PFSK-1 (cell line): ENCODE measurements around the gene ATP5MC3.

Experiments
- FOXP2 ChIP-seq: optimal IDR thresholded peaks from 2 replicates; pipeline ENCODE3; 2011; ENCODE audit warnings: borderline replicate concordance, control low read depth, inconsistent platforms; ENCODE audit not compliant: insufficient read depth; ENCODE audit errors: extremely low read length, extremely low read depth
- POLR2AphosphoS5 ChIP-seq: IDR thresholded peaks from 2 replicates; pipeline ENCODE4 v1.6.1; 2012; ENCODE audit warnings: low read depth, mild to moderate bottlenecking, control low read depth, low read length, moderate library complexity
- SIN3A ChIP-seq: IDR thresholded peaks from 2 replicates; pipeline ENCODE4 v1.6.1; 2012; ENCODE audit warnings: mild to moderate bottlenecking, low read length, moderate library complexity, borderline replicate concordance; ENCODE audit not compliant: insufficient read depth
- TAF1 ChIP-seq: IDR thresholded peaks from 2 replicates; pipeline ENCODE4 v1.6.1; 2012; ENCODE audit warnings: low read length, control low read depth, borderline replicate concordance; ENCODE audit not compliant: insufficient read depth
- TF ChIP-seq, protein P1 (sequence below), 2 experiments: IDR thresholded peaks; 2 replicates each; pipeline versions ENCODE4 v1.6.1 to v1.8.0; 2011 to 2012; ENCODE audit warnings: low read depth in 2 of 2, low read length in 2 of 2, control low read depth in 1 of 2, inconsistent platforms in 1 of 2, mild to moderate bottlenecking in 1 of 2, moderate library complexity in 1 of 2; ENCODE audit not compliant: insufficient read depth in 1 of 2

Gene ATP5MC3

DNA sequence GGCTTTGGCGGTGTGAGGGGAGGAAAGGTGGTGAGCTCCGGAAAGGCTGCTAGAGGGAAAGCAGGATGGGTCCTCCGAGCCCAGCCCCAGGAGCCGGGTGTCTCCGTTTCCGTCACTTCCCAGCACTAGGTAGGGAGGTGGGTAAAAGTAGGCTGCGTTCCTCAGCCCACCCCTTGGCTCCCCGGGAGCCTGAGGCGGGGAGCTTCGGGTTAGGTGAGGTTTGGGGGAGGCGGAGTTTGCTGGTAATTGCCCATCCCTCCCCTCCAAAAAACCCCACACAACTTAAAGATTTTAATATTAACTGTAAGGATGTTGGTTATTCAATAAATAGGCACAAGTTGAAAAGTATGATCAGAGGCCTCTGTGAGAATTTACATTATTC, 13.0 kb downstream of the ATP5MC3 start:
- TF ChIP-seq POLR2AphosphoS5 (peak; percentile 49; the same call in 1 of the 2 replicates), FOXP2 (no peak), SIN3A (no peak)

DNA sequence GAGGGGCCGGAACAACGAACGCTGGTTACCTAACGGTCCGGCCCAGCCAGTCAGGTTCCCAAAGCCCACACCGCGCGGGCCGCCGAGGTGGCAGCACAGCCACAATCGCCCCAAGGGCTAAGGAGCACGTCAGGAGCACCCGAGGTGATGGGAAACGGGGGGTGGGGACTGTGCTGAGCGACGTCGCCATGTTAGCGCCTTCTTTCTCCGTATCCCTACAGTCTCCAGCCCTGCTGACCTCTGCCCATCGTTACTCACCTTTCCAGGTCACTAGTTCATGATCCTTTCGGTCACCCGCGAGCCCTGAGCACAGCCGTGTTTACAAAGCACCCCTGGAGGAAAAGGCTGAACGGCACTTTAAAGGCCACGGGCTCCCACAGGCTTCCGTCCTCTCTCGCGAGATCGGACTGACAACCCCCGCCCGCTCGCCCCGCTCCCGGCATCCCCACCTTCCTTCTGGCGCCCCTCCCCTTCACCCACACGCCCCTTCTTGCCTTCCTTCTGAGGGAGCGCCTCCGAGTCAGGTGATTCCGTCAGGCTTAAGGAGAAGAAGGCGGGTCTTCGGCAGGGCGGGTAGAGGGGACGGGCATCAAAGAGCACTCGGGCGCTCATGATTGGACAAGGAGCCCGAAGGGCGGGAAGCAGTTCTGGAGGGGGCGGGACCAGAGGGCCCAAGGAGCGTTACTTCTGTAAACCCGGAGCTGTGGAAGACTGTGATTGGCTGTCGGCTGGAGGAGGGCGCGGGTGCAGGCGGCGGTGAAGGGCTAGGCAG, 13.5 kb downstream of the ATP5MC3 start, which contains the start of gene ATF2:
ATF2 (minus strand) TSS at position 412 of the 772 bp plus-strand sequence. CDS start 31,760 bp downstream, outside the sequence.
- peak; percentile 50; the same call in 1 of the 2 replicates for TF ChIP-seq TAF1
- TF ChIP-seq POLR2AphosphoS5: peak; percentile 56; the same call in 1 of the 2 replicates
- peak; percentile 81; the same call in 1 of the 2 replicates for TF ChIP-seq SIN3A
- TF ChIP-seq FOXP2: no peak
- TF ChIP-seq, protein P1, sequence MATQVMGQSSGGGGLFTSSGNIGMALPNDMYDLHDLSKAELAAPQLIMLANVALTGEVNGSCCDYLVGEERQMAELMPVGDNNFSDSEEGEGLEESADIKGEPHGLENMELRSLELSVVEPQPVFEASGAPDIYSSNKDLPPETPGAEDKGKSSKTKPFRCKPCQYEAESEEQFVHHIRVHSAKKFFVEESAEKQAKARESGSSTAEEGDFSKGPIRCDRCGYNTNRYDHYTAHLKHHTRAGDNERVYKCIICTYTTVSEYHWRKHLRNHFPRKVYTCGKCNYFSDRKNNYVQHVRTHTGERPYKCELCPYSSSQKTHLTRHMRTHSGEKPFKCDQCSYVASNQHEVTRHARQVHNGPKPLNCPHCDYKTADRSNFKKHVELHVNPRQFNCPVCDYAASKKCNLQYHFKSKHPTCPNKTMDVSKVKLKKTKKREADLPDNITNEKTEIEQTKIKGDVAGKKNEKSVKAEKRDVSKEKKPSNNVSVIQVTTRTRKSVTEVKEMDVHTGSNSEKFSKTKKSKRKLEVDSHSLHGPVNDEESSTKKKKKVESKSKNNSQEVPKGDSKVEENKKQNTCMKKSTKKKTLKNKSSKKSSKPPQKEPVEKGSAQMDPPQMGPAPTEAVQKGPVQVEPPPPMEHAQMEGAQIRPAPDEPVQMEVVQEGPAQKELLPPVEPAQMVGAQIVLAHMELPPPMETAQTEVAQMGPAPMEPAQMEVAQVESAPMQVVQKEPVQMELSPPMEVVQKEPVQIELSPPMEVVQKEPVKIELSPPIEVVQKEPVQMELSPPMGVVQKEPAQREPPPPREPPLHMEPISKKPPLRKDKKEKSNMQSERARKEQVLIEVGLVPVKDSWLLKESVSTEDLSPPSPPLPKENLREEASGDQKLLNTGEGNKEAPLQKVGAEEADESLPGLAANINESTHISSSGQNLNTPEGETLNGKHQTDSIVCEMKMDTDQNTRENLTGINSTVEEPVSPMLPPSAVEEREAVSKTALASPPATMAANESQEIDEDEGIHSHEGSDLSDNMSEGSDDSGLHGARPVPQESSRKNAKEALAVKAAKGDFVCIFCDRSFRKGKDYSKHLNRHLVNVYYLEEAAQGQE (IDR thresholded peaks at IDR 0.05; ENCODE audit: insufficient read depth in 1 of 2, low read depth in 2 of 2, low read length in 2 of 2): no peak

DNA sequence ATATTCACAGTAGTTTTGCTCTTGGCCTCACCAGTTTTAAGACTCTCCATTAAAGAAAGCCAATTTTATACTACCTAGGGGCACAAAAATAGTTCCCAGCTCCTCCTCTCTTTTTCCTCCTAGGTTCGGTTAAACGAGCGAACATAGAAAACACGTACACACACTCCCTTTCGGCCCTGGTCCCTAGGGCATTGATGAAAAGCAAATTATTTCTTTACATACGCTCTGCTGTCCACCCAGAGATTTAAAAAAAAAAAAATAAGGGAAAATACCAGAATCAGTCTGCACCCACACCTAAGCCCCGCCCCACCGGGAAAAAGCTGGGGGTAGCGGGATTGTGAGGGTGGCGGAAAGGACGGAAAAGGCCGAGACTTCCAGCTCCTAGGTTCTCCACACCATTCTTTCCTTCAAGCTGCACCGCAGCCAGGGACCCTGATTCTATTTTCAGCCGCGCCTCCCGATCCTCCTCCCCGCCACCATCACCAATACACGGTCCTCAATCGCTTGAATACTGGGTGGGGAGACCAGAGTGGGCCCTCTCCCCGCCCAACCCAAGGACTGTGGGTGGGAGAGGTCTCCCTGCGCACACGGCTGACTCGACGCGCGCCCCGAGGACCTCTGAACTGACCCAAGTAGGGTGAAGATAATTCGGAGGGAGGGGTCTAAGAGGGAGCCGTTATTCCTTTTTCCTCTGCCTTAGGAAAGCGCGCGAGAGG, 14.3 kb downstream of the ATP5MC3 start:
- TF ChIP-seq POLR2AphosphoS5 (no peak), FOXP2 (no peak), SIN3A (no peak), TAF1 (no peak)
- TF ChIP-seq, protein P1 (IDR thresholded peaks at IDR 0.05; ENCODE audit: insufficient read depth in 1 of 2, low read depth in 2 of 2, low read length in 2 of 2): no peak

DNA sequence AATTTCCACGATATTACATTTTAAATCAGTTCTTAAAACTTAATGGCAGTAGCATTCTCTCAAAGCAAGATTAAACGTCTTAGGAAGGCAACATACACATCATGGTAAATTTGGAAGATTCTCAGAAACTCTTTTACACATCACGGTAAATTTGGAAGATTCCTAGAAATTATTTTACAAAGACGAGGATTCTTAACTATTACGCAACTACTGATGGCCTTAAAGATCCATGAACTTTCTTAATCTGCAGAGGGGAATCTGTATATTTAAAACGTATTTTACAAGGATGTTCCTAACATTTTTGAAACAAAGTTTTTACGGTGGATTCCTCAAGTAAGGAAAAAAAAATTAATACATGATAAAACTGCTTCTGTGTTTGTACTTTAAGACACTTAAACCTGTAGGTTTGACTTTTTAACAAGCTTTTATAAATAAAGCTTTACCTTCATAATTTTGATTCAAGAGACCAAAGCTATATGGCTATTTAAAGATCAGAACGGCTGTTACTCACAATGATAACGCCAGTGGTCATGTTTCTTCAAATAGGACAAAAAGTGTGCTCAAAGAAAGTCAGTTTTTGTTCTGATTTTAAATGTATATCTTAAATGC, 15.2 kb downstream of the ATP5MC3 start:
- TF ChIP-seq POLR2AphosphoS5: no peak
- TF ChIP-seq, protein P1 (IDR thresholded peaks at IDR 0.05; ENCODE audit: insufficient read depth in 1 of 2, low read depth in 2 of 2, low read length in 2 of 2): no peak
- no peak for TF ChIP-seq SIN3A
- no peak for TF ChIP-seq TAF1
- TF ChIP-seq FOXP2: no peak

DNA sequence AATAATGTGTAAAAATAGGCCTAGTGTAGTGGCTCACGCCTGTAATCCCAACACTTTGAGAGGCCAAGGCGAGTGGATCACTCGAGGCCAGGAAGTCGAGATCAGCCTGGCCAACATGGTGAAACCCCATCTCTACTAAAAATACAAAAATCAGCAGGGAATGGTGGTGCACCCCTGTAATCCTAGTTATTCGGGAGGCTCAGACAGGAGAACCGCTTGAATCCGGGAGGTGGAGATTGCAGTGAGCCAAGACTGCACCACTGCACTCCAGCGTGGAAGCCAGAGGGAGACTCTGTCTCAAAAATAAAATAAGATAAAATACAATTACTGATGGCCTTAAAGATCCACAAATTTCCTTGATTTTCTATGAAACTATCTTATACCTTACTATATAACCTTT, 17.3 kb downstream of the ATP5MC3 start:
- TF ChIP-seq SIN3A (no peak), POLR2AphosphoS5 (no peak), FOXP2 (no peak), TAF1 (no peak)
- TF ChIP-seq, protein P1 (IDR thresholded peaks at IDR 0.05; ENCODE audit: insufficient read depth in 1 of 2, low read depth in 2 of 2, low read length in 2 of 2): no peak
